SK-N-SH (cell line): ENCODE results near the gene TBL1X.

Experiments
- CHD2 ChIP-seq: fragments of 150-350 bp; IDR thresholded peaks from 2 replicates; pipeline ENCODE4 v1.6.1; 2018; ENCODE audit warnings: low read length; ENCODE audit not compliant: partially characterized antibody
- CTCF ChIP-seq: fragments of 200-600 bp; sonication (generic); IDR thresholded peaks from 2 replicates; pipeline ENCODE4 v1.6.1; 2017; ENCODE audit warnings: antibody characterized with exemption, mild to moderate bottlenecking, moderate library complexity
- NFIC ChIP-seq: IDR thresholded peaks from 2 replicates; pipeline ENCODE4 v1.4.0; 2012; ENCODE audit warnings: borderline replicate concordance
- POLR2AphosphoS5 ChIP-seq: IDR thresholded peaks from 2 replicates; pipeline ENCODE4 v1.6.1; 2012; ENCODE audit warnings: low read depth, low read length
- RAD21 ChIP-seq: IDR thresholded peaks from 2 replicates; pipeline ENCODE4 v1.6.1; 2012; ENCODE audit warnings: mild to moderate bottlenecking, low read length
- YY1 ChIP-seq: IDR thresholded peaks from 2 replicates; pipeline ENCODE4 v1.4.0; 2012; ENCODE audit warnings: low read depth, mild to moderate bottlenecking
- ZBTB33 ChIP-seq: IDR thresholded peaks from 2 replicates; pipeline ENCODE4 v1.4.0; 2012; ENCODE audit warnings: low read depth, borderline replicate concordance

- peak; percentile 88 for TF ChIP-seq CTCF
- no peak for TF ChIP-seq ZBTB33
- TF ChIP-seq YY1 = no peak
- TF ChIP-seq NFIC = no peak
- TF ChIP-seq CHD2 = no peak
- TF ChIP-seq RAD21 = peak; percentile 91
- no peak for TF ChIP-seq POLR2AphosphoS5
Observed at GRCh38 chrX:9708923-9709553, 244.2 kb downstream of the TBL1X start.
